H1 (cell line): ENCODE measurements around the gene FNDC10.

Experiments
- CEBPB ChIP-seq: IDR thresholded peaks from 2 replicates; pipeline ENCODE4 v1.6.1; 2012; ENCODE audit warnings: low read depth, low read length
- CTCF ChIP-seq, 3 experiments: IDR thresholded peaks; 1 replicate in 2 of 3; 2 replicates in 1 of 3; pipeline versions ENCODE4 v1.5.1 to v1.6.1; 2011; ENCODE audit warnings: low read length in 3 of 3, mild to moderate bottlenecking in 3 of 3, inconsistent platforms in 2 of 3, low read depth in 1 of 3, moderate library complexity in 1 of 3; ENCODE audit not compliant: insufficient read depth in 1 of 3; ENCODE audit errors: control extremely low read depth in 1 of 3
- NRF1 ChIP-seq: IDR thresholded peaks from 2 replicates; pipeline ENCODE4 v1.6.1; 2011; ENCODE audit warnings: mild to moderate bottlenecking, low read depth, low read length, improper control_type of control experiment
- PHF8 ChIP-seq: fragments of 200-600 bp; sonication (generic); conservative IDR thresholded peaks from 2 replicates; pipeline ENCODE4 v1.7.1; 2012; ENCODE audit warnings: low read depth, mild to moderate bottlenecking, inconsistent platforms, low read length, moderate library complexity
- POLR2A ChIP-seq, 2 experiments: IDR thresholded peaks; 1 replicate in 1 of 2; 2 replicates in 1 of 2; pipeline ENCODE4 v1.6.1; 2011; ENCODE audit warnings: low read depth in 2 of 2, low read length in 2 of 2, mild to moderate bottlenecking in 2 of 2; ENCODE audit errors: control extremely low read depth in 1 of 2
- SP1 ChIP-seq: IDR thresholded peaks from 2 replicates; pipeline ENCODE4 v1.6.1; 2011; ENCODE audit warnings: low read depth, low read length
- SRF ChIP-seq: IDR thresholded peaks from 2 replicates; pipeline ENCODE4 v1.6.1; 2011; ENCODE audit warnings: mild to moderate bottlenecking, low read depth, low read length, moderate library complexity

- TF ChIP-seq CEBPB (no peak), NRF1 (no peak), CTCF (IDR thresholded peaks at IDR 0.05; ENCODE audit: control extremely low read depth in 1 of 3, insufficient read depth in 1 of 3, low read depth in 1 of 3, low read length in 3 of 3) (no peak), SP1 (no peak), PHF8 (no peak), SRF (no peak), POLR2A (IDR thresholded peaks at IDR 0.05; ENCODE audit: control extremely low read depth in 1 of 2, low read depth in 2 of 2, low read length in 2 of 2) (no peak)
Observed at GRCh38 chr1:1604374-1605033, 4.6 kb upstream of the FNDC10 start.
